GM21825 (cell line): ENCODE data around the gene DNAAF8.

ENCODE experiments used
- ATAC-seq: cut with Tn5 transposase; IDR thresholded peaks from one replicate; pipeline ENCODE4 v1.9.1; 2021; ENCODE audit warnings: mild to moderate bottlenecking, moderate library complexity; ENCODE audit not compliant: unreplicated experiment

Gene DNAAF8

DNA sequence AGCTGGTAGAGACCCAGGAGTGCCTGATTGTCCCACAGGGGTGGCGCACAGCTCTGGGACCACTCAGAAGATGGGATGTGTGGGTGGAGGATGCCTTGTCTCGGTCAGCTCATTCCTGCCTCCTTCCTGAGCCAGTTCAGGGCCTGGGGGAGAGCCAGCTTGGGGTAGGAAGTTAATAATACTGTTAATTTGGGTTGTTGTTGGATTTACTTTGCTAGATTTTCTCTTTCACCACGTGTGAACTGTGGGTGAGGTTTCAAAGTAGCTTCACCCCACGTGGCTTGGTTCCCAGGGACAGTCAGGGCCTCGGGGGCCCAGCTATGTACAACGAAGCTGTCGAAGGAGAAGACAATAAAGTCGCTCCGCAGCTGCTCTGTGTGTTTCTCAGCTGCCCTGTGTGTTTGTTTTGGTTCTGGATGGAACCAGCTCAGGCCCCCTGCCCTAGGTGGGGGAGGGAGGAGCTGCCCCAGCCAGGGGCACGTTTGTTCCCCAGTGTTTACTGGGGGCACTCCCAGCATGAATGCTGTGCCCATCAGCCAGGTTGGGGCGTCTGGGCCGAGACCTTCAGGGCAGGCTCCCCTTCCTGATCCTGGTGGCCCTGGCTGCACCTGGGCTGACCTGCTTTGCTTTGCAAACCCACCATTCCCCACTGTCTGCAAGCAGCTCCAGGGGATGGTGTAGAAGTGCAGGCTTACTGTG lies 38.7 kb upstream of the DNAAF8 start:
- no peak for ATAC-seq

DNA sequence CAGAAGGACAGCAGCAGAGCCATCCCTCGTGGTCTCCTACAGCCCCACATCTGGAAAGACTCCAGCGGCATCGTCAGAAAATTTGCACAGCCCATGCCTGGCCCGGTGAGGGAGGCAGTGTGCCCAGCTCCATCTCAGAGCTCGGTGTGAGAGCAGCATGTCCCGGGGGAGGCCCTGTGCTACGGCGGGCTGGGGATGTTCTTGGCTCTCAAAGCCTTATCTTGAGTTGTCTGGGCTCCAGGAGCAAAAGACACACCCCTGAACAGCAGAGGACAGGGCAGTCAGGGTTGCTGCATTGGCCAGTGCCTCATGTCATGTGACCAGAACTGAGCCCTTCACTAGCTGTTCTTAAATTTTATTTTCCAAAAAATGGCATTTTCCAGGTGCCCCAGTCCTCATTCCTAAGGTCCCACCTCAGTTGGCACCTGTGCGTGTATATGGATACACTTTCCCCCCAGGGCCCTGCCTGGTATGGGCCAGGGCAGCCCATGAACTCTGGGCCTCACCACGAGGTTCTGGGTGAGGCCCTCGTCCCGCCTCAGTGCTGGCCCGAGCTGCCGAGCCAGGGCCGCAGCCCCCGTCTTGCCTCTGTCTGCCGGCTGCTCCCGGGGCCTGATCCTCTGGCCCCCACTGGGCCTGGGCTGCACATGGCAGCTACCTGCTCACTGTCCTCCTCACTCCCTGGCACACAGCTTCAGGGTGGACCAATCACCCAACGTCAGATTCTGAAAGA lies 38.0 kb upstream of the DNAAF8 start:
- no peak for ATAC-seq

DNA sequence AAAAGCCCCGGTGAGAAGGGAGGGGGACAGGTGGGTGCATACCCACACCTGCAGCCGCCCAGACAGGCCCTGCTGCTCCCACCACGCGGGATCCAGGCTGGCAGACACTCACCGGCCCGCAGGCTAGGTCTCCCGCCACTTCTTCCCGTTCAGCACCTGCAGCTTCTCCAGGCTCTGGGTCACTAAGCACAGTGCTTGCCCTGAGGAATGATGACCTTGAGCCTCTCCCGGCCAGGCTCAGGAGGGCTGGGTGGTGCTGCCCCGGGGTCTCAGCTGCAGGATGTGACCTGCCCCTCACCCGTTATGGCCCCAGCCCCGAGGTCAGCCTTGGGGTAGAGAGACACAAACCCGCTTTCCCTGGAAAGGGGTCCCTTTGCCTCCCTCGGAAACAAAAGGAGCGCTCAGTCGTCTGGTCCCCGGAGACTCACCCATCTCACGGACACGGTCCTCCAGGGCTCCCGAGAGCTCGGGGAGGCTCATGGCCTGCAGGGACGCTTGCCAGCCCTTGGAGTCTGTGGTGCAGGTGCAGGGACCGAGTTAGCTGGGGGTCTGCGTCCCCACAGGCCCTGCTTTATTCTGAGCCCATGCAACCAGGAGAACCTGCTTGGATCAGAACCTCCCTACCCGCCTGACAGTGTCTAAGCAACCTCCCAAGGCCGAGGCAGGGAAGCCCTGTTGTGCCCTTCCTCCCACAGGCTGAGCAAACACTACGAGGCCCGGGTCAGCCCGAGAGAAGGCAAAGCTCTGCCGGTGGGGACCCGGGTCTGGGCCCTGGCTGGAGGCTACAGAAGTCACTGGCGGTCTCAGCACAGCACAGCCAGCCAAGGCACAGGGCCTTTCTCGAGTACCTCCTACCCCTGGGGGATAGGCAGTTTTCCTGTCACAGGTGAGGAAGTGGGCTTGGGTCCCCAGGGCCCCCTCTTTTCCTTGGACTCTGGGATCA lies 37.2 kb upstream of the DNAAF8 start:
- no peak for ATAC-seq

DNA sequence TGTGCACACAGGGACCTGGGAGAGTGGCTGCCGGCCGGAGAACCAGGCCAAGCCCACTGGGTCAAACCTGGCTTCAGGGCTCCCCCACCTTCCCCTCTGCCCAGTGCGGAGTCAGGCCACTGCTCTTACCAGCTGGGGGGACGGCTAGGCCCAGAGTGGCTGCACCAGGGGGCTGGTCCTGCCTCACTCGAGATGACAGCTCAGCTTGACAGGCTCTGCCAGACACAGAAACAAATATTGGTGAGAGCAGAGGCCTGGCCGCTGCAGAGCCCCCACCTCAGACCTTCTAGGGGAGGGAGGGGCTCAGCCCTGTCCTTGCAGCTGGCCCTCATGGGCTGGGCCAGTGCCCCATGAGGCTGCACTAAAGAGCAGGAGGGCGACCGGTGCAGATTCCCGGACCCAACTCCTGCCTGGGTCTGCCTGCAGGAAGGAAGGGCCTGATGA lies 36.5 kb upstream of the DNAAF8 start:
- ATAC-seq: no peak

DNA sequence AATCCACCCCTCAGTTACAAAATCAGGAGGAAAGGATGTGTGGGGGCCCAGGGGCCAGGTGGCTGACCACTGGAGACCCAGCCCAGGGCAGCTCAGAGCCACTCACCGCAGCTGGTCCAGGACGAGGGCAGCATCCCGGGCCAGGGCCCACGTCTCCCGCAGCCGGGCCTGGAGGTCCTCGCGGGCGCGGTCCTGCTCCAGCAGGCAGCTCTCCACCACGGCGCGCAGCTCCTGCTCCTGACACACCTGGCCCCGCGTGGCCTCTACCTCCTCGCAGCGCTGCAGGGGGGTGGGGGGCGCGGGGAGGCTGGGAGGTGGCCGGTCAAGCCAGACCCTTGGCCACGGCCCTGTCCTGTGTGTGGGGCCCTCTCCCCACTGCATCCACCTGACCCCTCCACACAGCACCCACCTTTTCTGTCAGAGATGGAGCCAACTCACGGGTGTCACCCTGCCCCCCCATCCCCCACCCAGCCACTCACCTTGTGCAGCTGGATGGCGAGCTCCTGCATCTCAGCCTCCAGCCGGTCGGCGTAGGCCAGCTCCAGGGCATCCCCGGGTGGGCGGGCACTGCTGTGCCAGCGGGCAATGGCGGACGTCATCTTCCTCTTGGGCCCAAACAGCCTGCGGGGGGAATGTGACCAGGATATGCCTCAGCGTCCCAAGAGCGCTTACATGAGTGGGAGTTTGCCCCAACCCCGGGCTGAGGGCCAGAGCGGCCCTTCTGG lies 35.9 kb upstream of the DNAAF8 start:
- ATAC-seq: no peak

DNA sequence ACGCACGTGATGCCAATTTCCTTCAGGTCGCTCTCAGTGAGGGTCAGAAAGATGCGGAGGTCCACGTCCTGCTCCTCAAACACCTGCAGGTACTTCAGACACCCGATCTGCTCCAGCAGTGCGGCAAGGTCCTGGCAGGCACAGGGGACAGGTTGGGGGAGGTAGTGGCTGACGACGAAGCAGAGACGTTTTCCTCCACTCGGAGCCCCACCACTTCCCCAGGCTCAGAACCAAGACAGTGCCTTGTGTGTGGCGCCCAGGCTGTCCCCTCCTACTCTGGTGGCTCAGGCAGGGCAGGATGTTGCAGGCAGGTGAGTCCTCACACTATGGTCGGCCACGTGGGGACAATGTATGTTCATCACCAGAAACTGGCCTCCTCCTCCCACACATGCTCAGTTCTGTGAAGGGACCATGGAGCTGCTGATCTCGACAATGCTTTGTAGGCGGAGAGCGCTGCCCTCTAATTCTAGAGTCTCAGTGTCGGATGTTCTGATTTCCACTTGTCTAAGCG lies 35.2 kb upstream of the DNAAF8 start:
- no peak for ATAC-seq

DNA sequence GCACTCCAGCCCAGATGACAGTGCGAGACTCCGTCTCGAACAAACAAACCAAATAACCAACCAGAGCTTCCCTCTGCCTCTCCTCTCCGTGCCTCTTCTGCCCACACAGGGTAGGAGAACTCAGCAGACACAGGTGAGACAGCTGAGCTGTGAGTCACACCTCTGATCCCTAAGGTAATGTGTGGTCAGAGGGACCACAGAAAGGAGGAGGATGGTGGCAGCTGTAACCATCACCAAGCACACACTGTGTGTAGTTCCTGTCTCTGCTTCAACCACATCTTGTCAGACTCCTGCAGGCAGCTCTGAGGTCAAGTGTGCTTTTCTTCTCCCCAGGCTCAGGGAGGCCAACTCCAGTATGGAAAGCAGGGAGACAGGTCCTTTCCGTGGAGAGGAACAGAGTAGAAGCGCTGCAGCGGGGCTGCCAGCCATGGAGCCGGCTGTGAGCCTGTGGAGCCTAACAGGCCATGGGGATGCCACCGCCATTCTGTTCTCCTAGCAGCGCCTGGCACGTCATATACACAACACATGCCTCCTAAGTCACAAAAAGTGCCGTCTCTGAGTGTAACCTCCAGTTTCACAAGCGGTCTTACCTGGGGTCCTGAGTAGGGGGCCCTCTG lies 33.8 kb upstream of the DNAAF8 start:
- no peak for ATAC-seq

DNA sequence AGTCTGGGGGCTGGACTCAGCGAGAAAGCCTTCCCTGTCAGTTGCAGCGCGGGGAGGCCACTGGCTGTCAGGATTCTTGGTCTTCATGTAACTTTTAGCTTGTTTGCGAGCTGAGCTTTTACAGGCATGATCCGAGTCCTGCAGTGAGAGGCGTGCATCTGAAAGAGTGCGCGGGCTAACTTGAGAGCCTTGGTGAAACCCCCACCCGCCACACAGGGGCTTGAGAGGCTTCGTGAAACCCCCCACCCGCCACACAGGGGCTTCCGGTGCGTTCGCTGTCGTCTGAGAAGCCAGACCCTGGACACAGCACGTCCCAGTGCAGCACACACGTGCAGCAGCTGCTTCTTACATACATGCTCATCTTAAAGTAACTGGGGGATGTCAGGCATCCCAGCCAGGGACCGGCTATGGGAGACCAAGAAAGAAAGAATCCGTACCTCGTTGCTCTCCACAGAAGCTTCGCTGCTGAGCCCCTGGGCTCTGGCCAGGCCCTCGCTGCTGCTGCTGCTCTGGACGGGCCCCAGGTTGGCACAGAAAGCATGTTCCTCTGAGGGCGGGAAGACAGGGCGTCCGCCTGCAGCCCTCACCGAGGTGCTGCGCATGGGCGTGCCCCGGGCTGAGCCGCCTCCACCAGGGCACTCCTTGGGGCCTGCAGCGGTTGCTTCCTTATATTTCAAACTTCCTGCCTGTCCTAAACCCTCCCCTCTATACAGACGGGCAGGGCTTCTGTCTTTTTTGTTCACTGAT lies 33.2 kb upstream of the DNAAF8 start:
- no peak for ATAC-seq

DNA sequence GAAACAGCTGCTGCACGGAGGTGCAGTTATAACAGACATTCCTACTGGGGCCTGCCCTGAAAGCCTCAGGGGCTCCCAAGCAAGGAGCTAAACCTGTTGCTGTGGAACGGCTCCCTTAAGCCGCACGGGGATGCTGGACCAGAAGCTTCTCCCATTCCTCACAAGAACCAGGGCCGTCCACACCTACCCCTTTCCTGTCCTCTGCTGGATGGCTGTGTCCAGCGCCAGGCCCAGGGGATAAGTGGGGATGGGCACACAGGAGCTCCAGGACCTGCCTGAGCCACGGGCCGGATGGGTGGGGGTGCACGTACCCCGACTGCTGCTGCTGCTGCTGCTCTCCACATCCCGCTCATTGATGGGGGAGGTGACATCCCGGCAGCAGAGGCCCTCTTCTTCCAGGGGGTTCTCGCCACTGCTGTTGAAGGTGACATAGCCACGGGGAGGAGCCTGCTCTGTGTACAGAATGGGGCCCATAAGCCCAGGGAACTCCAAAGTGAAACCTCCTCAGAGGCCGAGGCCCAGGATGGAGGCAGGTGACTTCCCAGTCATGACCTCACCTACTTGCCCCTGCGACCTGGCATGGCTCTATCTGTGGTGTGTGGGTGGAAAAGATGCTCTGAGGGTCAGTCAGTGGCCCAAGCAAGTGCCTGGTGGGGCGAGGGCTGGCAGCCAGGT lies 32.4 kb upstream of the DNAAF8 start:
- no peak for ATAC-seq

DNA sequence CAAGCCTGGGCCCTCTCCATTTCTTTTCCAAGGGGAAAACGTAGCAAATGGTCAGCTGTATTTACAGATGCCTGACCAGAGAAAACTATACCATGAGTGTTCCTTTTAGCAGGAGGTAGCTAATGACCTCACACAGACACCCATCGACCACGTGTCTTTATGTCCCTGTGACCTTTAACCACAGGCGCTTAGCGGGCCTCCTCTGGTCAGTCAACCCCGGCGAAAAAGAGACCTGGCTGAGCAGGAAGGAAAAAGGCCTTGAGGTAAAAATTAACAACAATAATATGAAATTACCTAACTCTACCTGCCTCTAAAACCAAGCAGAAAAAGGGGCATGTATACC lies 31.9 kb upstream of the DNAAF8 start:
- ATAC-seq: no peak

DNA sequence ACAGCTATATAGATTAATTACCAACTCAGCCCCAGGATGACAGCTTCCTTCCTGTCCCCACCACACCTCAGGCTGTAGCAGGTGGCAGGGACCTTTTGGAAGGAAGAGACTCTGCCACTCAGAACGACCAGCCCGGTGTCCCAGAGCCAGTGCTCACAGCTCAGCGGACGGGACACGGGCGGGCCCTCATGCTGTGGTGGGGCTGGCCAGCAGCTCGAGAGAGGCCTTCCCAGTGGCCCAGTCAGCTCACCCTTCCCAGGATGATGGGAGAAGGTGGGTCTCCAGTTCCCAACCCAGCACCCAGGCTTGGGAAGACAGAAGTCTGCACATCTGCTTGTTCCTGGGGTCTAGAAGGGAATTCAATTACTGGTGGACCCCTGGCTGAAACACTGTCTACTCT lies 30.4 kb upstream of the DNAAF8 start:
- ATAC-seq: no peak

DNA sequence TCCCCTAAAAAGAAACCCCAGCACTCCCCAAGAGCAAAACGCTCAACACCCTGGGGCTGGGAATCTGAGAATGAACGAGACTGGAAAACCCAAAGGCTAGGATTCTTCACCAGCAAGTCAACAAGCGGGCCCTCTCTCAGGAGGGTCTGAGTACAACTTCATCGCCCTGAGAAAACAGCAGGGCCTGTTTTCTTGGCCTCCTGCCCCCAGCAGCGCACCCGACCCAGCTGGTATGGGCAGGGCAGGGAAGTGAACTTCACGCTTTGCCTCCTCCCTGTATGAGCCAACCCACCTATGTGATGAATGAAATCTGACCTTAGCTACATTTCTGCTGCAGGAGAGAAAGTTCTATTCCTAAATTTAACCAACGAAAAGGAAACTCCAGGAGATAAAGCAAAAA lies 29.8 kb upstream of the DNAAF8 start:
- ATAC-seq: no peak

DNA sequence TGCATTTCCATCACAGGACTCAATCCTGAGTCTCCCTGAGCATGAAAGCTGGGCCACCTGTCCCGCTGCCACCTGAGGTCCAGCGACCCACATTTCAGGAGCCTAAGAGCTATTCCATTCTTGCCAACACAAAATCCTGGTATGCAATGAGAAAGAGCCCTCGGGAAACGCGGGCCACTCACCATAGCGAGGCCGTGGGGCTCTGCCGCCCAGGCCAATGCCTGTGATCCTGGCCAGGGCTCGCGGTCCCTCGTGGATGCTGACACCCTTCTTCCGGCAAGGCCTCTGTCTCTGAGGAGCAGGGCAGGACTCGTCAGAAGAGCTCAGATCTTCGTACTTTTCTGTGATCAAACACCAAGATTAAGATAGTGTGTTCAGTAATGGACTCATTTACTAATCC lies 29.4 kb upstream of the DNAAF8 start:
- no peak for ATAC-seq

DNA sequence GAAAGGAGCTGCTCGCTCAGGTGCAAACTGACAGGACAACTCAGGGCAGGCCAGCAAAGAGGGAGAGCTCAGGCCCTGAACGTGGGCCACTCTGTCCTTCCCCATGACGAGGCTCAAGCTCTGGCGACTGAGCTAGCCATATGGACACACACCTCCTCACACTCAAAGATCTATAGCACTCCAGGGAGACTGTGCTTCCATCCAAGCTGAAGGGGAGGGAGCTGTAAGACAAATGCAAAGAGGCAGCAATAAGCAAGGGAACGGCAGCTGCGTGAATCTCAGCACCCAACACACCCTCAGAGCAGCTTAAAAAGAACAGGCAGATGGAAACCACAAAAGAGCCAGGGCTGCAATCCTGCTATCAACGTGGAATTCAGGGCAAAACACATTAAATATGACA lies 27.5 kb upstream of the DNAAF8 start:
- ATAC-seq: no peak

DNA sequence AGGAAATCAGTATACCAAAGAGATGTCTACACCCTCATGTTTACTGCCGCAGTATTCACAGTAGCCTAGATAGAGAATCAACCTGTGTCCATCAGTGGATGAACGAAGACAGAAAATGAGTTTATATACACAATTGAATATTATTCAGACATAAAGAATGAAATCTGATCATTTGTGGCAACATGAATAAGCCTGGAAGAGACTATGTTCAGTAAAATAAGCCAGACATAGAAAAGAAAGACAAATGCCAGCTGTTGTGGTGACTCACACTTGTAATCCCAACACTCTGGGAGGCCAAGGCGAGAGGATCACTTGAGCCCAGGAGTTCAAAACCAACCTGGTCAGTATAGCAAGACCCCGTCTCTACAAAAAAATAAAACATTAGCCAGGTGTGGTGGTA lies 24.9 kb upstream of the DNAAF8 start:
- no peak for ATAC-seq

DNA sequence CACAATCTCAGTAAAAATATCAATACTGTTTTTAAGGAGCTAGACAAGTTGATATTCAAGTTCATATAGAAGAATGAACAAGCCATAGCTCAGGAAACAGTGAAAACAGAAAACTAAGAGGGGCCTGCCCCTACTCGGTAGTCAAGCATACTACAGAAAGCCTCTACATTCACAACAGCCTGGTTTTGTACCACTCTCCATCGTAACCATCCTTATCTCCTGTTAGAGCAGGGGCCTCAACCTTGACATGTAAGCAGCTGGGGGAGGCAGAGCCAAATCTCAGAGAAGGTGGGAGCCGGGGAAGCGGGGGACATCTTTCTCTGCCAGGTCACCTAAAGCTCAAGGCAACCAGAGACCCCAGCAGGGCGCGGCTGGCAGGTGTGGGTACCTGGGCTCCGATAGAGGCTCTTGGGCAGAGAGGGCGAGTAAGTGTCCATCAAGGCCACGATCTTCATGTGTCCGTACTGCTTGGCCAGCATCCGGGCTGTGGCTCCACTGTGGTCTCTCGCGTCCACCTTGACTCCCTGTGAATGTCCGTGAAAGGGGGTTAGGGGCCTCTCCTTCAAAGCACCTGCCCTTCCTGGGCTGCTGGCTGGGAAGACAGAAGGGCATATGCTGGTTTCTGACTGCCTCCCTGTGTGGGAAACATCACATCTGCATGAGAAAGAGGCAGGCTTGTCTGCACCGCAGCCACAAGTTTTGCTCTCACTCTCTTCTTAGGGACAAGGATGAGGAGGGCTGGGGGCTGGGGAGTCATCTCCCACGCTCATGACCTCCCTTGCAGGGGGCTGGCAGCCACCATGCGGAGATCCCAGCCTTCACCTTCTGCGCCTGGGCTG lies 20.5 kb upstream of the DNAAF8 start:
- ATAC-seq: no peak

DNA sequence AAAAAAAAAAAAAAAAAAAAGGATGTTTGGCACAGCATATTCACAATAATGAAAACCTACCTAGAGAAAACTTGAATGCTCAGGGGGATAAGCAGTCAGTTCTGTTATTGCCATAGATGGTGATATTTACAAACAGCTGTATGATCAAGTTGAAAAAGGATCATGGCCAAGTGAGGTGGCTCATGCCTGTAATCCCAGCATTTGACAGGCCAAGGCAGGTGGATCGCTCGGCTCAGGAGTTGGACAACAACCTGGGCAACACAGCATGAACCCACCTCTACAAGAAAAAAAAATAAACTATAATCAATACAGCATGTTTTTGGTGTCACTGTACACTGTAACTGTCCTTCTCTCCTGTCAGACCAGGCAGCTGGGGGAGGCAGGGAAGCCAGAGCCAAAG lies 19.3 kb upstream of the DNAAF8 start:
- no peak for ATAC-seq

DNA sequence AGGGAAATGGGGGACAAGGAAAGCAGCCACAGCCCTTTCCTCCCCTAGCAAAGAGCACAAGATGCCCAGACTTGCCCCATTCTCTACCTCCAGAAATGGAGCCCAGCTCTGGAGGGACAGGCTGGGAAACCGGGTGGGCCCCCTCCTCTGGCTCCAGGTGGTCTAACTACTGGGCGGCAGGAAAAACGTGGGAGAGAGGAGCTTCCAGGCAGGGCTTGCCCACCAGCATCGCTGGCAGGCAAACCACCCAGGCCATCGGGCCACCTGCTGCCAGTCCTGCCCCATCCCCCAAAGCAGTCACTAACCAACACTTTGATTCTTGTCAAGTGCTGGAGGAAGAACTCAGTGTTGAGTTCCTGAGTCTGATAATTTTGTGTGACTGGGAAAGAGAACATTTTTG lies 15.9 kb upstream of the DNAAF8 start:
- no peak for ATAC-seq
